Transverse colon (tissue), 4 donors: Measurements from ENCODE around the gene SLC25A42.

Experiments used
- CTCF ChIP-seq, 5 experiments: fragments of 200-600 bp in 3 of 5; fragments of 450-650 bp in 2 of 5; sonication (generic) in 3 of 5; IDR thresholded peaks; 1 replicate in 2 of 5; 2 replicates in 3 of 5; pipeline ENCODE4 v1.5.1; 2016 to 2017; ENCODE audit warnings: antibody characterized with exemption in 5 of 5, inconsistent platforms in 3 of 5, mild to moderate bottlenecking in 2 of 5, moderate library complexity in 1 of 5
- POLR2A ChIP-seq: fragments of 450-650 bp; IDR thresholded peaks from one replicate; pipeline ENCODE4 v1.6.1; 2016; ENCODE audit warnings: antibody characterized with exemption, mild to moderate bottlenecking, moderate library complexity
- POLR2AphosphoS5 ChIP-seq, 3 donors: sonication (generic); formaldehyde crosslinking; IDR thresholded peaks; one replicate each; pipeline ENCODE4 v1.6.1; 2016; ENCODE audit warnings: antibody characterized with exemption in 3 of 3

DNA sequence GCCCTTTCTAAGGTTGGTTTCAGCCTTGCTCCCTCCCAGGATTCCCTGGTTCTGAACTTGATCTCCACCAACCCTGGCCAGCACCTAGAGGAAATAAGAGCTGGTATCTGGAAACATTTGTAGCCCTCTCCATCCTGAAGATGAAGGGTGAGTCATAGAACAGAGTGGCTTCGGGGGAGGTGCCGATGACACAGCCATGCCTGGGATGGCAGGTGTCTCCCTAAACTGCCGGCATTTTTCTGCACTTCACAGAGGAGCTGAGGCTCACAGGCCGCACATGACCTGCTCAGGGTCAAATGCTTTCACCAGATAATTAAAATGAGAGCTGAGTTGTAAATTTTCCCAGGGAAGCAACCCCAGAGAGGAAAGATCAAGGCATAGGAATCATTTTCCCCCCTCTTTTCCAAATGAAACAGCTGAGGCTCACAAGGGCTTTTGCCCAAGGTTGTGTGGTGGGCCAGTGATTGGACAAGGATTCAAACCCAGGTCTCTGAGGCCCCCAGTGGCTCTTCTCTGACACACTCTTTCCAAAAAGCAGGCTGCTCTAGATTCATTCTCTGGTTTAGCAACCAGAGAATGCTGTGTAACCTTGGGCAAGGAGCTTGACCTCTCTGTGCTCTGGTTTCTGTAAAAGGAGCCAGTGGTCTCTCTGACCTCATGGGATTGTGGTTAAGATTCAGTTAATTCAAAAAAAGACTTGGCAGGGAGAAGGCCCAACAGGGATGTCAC is 1.2 kb upstream of the SLC25A42 start:
- TF ChIP-seq CTCF (IDR thresholded peaks at IDR 0.05) = no peak
- TF ChIP-seq POLR2AphosphoS5 (IDR thresholded peaks at IDR 0.05) = no peak
- TF ChIP-seq POLR2A = no peak
